Osteocyte (in vitro differentiated cells): Measurements from ENCODE around the gene GNAO1. TPM values are rescaled to one million over a fixed set of nuclear protein-coding genes. Genes with fewer than 3 reads are reported as not detected.

Source experiments
- DNase-seq: peaks from one replicate; pipeline ENCODE4 v3.0.0; 2021; ENCODE audit warnings: mixed read lengths; ENCODE audit not compliant: unreplicated experiment; ENCODE audit errors: extremely low spot score
- H3K27ac Mint-ChIP-seq: one replicate; pipeline ENCODE4 v1.8.0; 2021; ENCODE audit warnings: mild to moderate bottlenecking, mixed read lengths; ENCODE audit not compliant: unreplicated experiment
- H3K27me3 Mint-ChIP-seq: one replicate; pipeline ENCODE4 v1.8.0; 2021; ENCODE audit warnings: mixed read lengths; ENCODE audit not compliant: unreplicated experiment
- H3K36me3 Mint-ChIP-seq: one replicate; pipeline ENCODE4 v1.8.0; 2021; ENCODE audit warnings: mixed read lengths; ENCODE audit not compliant: unreplicated experiment
- H3K4me1 Mint-ChIP-seq: one replicate; pipeline ENCODE4 v1.8.0; 2021; ENCODE audit warnings: mixed read lengths; ENCODE audit not compliant: unreplicated experiment
- H3K4me3 Mint-ChIP-seq: one replicate; pipeline ENCODE4 v1.8.0; 2021; ENCODE audit warnings: mild to moderate bottlenecking, moderate library complexity, mixed read lengths; ENCODE audit not compliant: unreplicated experiment
- H3K9me3 Mint-ChIP-seq: one replicate; pipeline ENCODE4 v1.8.0; 2021; ENCODE audit warnings: mixed read lengths; ENCODE audit not compliant: unreplicated experiment
- CTCF ChIP-seq: fragments of 200-600 bp; sonication (generic); IDR thresholded peaks from 2 replicates; pipeline ENCODE4 v1.5.0; 2021; ENCODE audit warnings: antibody characterized with exemption, mild to moderate bottlenecking, moderate library complexity
- total RNA-seq: library from RNA; stranded (reverse); gene quantifications from 2 replicates; pipeline ENCODE4 v1.2.1, GENCODE V29; 2021

The GNAO1 gene
- total RNA-seq, 1 donor from 2014 or later, result 0.56 TPM

GRCh38 chr16:56334761-56335160 is 143.5 kb downstream of the GNAO1 start:
- peaks cover 3% of the 10 kb centered on the region for H3K4me1 Mint-ChIP-seq
- H3K27ac Mint-ChIP-seq, result no peak overlapping the region
- H3K9me3 Mint-ChIP-seq, result no peaks in the 10 kb centered on the region
- no peak for DNase-seq
- H3K4me3 Mint-ChIP-seq, result no peak overlapping the region
- no peak for TF ChIP-seq CTCF
- H3K27me3 Mint-ChIP-seq, result no peaks in the 10 kb centered on the region
- H3K36me3 Mint-ChIP-seq, result no peaks in the 10 kb centered on the region

GRCh38 chr16:56336071-56336688 is 144.9 kb downstream of the GNAO1 start:
- DNase-seq, result no peak
- Mint-ChIP-seq H3K4me1 (peaks cover 3% of the 10 kb centered on the region), H3K9me3 (no peaks in the 10 kb centered on the region), H3K4me3 (no peak overlapping the region), H3K27me3 (no peaks in the 10 kb centered on the region), H3K27ac (no peak overlapping the region), H3K36me3 (no peaks in the 10 kb centered on the region)
- no peak for TF ChIP-seq CTCF

DNA sequence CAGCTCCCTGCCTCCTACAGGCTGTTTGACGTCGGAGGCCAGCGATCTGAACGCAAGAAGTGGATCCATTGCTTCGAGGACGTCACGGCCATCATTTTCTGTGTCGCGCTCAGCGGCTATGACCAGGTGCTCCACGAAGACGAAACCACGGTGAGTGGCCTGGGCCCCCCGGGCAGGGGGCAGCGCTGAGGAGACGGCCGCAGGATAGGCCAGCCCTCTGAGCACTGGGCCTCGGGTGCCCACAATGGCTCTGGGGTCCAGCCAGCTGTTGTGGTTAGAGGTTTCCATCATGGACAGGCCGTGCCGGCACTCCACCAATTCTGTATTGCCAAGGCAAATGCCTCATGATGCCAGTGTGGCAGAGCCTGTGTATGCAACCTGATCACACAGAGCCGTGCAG is 145.4 kb downstream of the GNAO1 start:
- H3K27ac Mint-ChIP-seq, result no peak overlapping the region
- no peak for TF ChIP-seq CTCF
- no peak for DNase-seq
- H3K4me1 Mint-ChIP-seq, result peaks cover 3% of the 10 kb centered on the region
- no peaks in the 10 kb centered on the region for H3K36me3 Mint-ChIP-seq
- no peaks in the 10 kb centered on the region for H3K27me3 Mint-ChIP-seq
- no peak overlapping the region for H3K4me3 Mint-ChIP-seq
- no peaks in the 10 kb centered on the region for H3K9me3 Mint-ChIP-seq

DNA sequence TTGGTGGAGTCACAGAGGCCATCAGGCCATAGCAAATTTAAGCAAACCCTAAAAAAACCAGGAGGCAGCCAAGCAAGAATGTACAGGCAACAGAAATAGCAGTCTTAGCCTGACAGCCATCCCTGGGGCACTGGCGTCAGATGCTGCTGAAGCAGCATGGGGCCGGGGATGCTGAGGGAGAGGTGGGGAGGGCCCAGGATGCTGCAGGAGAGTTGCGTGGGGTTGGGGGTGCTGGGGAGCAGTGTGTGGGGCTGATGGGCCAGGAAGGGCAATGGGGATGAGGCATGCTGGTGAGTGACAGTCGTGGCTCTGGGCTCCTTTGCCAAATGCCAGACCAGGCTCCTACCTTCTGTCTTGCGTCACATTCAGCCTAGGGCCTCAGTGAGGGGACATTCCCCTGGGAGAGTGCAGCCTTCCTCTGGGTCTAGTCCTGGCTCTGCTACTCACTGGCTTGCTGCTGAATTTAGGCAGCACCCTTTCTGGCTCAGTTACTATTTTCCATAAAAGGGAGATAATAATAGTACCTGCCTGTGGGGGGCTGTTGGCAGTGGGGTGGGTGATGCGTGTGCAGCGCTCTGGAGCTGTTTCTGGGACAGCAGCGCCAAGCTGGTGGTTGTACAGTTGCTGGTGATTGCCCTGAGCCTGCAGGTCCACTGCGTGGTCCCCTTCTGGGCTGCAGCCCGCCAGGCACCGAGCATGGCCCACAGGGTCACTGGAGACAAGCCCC is 146.0 kb downstream of the GNAO1 start:
- no peaks in the 10 kb centered on the region for H3K9me3 Mint-ChIP-seq
- no peaks in the 10 kb centered on the region for H3K27me3 Mint-ChIP-seq
- H3K36me3 Mint-ChIP-seq, result no peaks in the 10 kb centered on the region
- no peak overlapping the region for H3K27ac Mint-ChIP-seq
- no peak overlapping the region for H3K4me3 Mint-ChIP-seq
- no peak for DNase-seq
- TF ChIP-seq CTCF, result no peak
- H3K4me1 Mint-ChIP-seq, result peaks cover 3% of the 10 kb centered on the region

GRCh38 chr16:56337858-56338325 is 146.6 kb downstream of the GNAO1 start:
- Mint-ChIP-seq H3K27ac (no peak overlapping the region), H3K4me3 (no peak overlapping the region), H3K4me1 (no peaks in the 10 kb centered on the region), H3K9me3 (no peaks in the 10 kb centered on the region), H3K36me3 (no peaks in the 10 kb centered on the region), H3K27me3 (no peaks in the 10 kb centered on the region)
- TF ChIP-seq CTCF, result no peak
- no peak for DNase-seq
